ENCODE data around the gene MEGF8.

MEGF8 gene

DNA sequence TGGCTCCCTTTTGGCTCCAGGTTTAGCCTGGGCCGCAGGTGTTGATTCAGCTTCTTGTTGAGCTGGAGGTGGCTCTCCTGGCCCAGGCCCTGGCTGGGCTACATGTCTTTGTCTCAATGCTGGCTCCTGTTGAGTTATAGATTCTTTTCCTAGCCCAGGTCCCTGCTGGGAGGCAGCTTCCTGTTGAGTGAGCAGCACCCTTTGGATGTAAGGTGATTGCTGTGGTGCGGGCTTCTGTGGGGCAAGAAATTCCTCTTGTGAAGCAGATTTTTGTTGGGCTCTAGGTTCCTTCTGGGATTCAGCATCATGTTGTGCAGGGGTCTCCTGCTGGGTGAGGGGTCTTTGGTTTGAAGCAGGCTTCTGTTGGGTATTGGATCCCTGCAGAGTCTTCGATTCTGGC is 101.2 kb downstream of the MEGF8 start:
- DNase-seq (ENCODE audit: extremely low spot score): no peak
- ChIA-PET POLR2A (no interaction called here), CTCF (interaction anchor here (1.2 to 8.1 kb wide), 3 partner anchors 11 to 102 kb away, joined by 4 to 55 read pairs (median 17); partner anchors contain the start of gene CEACAM1)
- TF ChIP-seq, protein P1, sequence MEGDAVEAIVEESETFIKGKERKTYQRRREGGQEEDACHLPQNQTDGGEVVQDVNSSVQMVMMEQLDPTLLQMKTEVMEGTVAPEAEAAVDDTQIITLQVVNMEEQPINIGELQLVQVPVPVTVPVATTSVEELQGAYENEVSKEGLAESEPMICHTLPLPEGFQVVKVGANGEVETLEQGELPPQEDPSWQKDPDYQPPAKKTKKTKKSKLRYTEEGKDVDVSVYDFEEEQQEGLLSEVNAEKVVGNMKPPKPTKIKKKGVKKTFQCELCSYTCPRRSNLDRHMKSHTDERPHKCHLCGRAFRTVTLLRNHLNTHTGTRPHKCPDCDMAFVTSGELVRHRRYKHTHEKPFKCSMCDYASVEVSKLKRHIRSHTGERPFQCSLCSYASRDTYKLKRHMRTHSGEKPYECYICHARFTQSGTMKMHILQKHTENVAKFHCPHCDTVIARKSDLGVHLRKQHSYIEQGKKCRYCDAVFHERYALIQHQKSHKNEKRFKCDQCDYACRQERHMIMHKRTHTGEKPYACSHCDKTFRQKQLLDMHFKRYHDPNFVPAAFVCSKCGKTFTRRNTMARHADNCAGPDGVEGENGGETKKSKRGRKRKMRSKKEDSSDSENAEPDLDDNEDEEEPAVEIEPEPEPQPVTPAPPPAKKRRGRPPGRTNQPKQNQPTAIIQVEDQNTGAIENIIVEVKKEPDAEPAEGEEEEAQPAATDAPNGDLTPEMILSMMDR (IDR thresholded peaks at IDR 0.05; ENCODE audit: control extremely low read depth, extremely low read depth, low read depth, missing control alignments): no peak

DNA sequence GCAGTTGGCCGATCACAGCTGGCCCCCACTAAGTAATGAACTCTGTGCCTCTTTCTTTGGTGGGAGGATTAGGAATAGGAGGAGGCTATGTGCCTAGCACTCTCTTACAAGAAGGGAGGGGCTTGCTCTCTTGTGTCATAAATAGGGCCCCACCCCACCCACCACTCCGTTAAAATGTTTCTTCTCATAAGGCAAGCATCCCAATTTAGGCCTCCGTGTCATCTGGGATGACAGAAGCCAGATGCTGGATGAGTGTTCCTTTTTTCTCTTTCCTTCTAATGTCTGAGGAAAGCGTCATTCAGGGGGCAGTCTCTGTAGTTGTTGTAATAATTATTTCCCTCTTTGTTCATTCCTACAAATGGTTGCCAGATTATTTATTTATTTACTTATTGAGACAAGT is 101.9 kb downstream of the MEGF8 start, which contains the start of gene LIPE:
LIPE (minus strand) TSS at position 76 of the 400 bp plus-strand sequence. CDS start 239 bp downstream, outside the sequence.
- POLR2A ChIA-PET: no interaction called here
- no peak for DNase-seq (ENCODE audit: extremely low spot score)
- TF ChIP-seq, protein P1 (IDR thresholded peaks at IDR 0.05; ENCODE audit: control extremely low read depth, extremely low read depth, low read depth, missing control alignments): no peak
- CTCF ChIA-PET: interaction anchor here (2.2 to 8.1 kb wide), 2 partner anchors 11 to 14 kb away, joined by 20 to 55 read pairs; no protein-coding TSS in a partner anchor
